A673 (cell line): ENCODE measurements around the gene SNAP47. TPM values are rescaled to one million over a fixed set of nuclear protein-coding genes. Genes with fewer than 3 reads are reported as not detected.

Experiments used
- BruUV-seq: library from RNA; stranded (reverse); fragments of 400-500 nt; replicated peaks from 2 replicates; lab custom pipeline; 2021; lab: Mats Ljungman, UMichigan
- CTCF ChIA-PET: fragments of 300-600 bp; sonication (Branson Sonifier 250); formaldehyde crosslinking; loops from one replicate; lab custom pipeline; 2022; ENCODE audit warnings: antibody characterized with exemption; lab: Charles Lee
- POLR2A ChIA-PET: fragments of 300-600 bp; sonication (Branson Sonifier 250); formaldehyde crosslinking; loops from one replicate; lab custom pipeline; 2022; ENCODE audit warnings: antibody characterized with exemption; ENCODE audit not compliant: low non-redundant PET; lab: Charles Lee
- DNase-seq: peaks from one replicate; pipeline ENCODE4 v3.0.0-alpha.2; 2015; ENCODE audit warnings: low spot score
- H3K27ac ChIP-seq: fragments of 200-600 bp; sonication (generic); 2 replicates; pipeline ENCODE4 v1.5.1; 2016; ENCODE audit warnings: mixed run types, low read depth, mild to moderate bottlenecking, mixed read lengths, antibody characterized with exemption, low read length; ENCODE audit not compliant: poor library complexity, severe bottlenecking
- H3K27me3 ChIP-seq: fragments of 200-600 bp; sonication (generic); replicated peaks from 2 replicates; pipeline ENCODE4 v1.6.1; 2017; ENCODE audit warnings: mixed run types, low read depth, mild to moderate bottlenecking, mixed read lengths, antibody characterized with exemption, low read length; ENCODE audit not compliant: insufficient read depth, poor library complexity
- H3K36me3 ChIP-seq: fragments of 200-600 bp; sonication (generic); 2 replicates; pipeline ENCODE4 v1.6.1; 2016; ENCODE audit warnings: mixed run types, mild to moderate bottlenecking, mixed read lengths, antibody characterized with exemption, low read length; ENCODE audit not compliant: insufficient read depth, poor library complexity, severe bottlenecking
- H3K4me1 ChIP-seq: fragments of 200-600 bp; sonication (generic); 2 replicates; pipeline ENCODE4 v1.6.1; 2017; ENCODE audit warnings: mixed run types, mild to moderate bottlenecking, mixed read lengths, antibody characterized with exemption, low read length; ENCODE audit not compliant: insufficient read depth, poor library complexity, severe bottlenecking
- H3K4me3 ChIP-seq: fragments of 200-600 bp; sonication (generic); 2 replicates; pipeline ENCODE4 v1.5.1; 2016; ENCODE audit warnings: low read depth, mixed run types, mild to moderate bottlenecking, mixed read lengths, low read length; ENCODE audit not compliant: poor library complexity, severe bottlenecking
- H3K9me3 ChIP-seq: fragments of 200-600 bp; sonication (generic); 2 replicates; pipeline ENCODE4 v1.6.1; 2016; ENCODE audit warnings: mixed run types, low read depth, mild to moderate bottlenecking, mixed read lengths, antibody characterized with exemption, low read length; ENCODE audit not compliant: poor library complexity, severe bottlenecking
- EZH2 ChIP-seq: fragments of 200-600 bp; sonication (generic); IDR thresholded peaks from 2 replicates; pipeline ENCODE4 v1.6.1; 2017; ENCODE audit warnings: borderline replicate concordance, low read depth, mild to moderate bottlenecking, mixed read lengths, antibody characterized with exemption, low read length; ENCODE audit not compliant: poor library complexity, severe bottlenecking
- intact Hi-C: fragments of 100-400 bp; cut with micrococcal nuclease; formaldehyde crosslinking; loops from one replicate; pipeline ENCODE4 v1.10.0; 2022; ENCODE audit not compliant: unreplicated experiment
- total RNA-seq: library from RNA; stranded (reverse); gene quantifications from 2 replicates; pipeline ENCODE4 v1.2.3, GENCODE V29; 2021
- TF ChIP-seq, protein P1 (sequence below): fragments of 300-800, 200-600 bp; sonication (generic); conservative IDR thresholded peaks from 2 replicates; pipeline ENCODE4 v1.5.1; 2017; ENCODE audit warnings: low read depth, mild to moderate bottlenecking, antibody characterized with exemption, low read length, moderate library complexity, mixed read lengths

The SNAP47 gene
- total RNA-seq, 1 experiment from 2014 or later: 36.4 TPM

DNA sequence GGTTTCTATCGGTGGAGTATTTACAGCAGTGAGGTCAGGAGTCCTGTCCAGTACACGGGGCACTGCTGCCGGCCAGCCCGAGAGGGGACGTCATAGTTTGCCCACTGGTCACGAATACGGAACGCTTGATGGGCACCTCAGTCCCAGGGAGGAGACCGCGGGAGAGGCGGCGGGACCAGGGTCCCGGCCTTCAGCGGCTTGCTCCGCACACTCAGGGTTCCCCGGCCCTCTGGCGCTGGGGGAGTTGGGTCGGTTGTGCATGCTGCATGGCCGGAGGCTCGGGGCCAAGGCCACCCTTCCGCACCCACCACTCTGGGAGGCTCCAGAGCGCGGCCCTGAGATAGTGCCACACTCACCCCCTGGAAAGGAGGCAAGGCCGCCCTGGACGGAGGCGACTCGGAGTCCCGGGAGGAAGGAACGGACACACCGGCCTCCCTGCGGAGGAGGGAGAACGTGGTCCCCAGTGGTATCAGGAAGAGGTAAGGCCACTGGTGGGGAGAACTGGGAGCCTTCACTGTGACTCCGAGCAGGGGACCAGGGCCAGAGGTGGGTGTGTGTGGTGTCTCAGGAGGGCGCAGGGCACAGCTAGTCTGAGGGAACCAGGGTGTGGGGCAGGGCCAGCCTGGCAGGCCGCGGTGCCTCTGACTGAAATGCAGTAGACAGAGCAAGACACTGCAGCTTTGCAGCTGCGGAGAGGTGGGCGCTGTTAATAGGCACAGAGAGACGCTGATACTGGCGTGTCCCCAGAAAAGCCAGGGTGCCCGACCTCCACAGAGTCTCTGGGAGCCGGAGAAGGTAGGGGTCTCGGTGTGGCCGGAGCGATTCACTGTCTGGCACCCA is 51.7 kb downstream of the SNAP47 start:
- H3K27me3 ChIP-seq: no peaks in the 10 kb centered on the region
- no peak overlapping the region for H3K27ac ChIP-seq
- no peaks in the 10 kb centered on the region for H3K36me3 ChIP-seq
- intact Hi-C loops: no loop called here
- BruUV-seq: no TSS peak
- POLR2A ChIA-PET: no interaction called here
- H3K4me3 ChIP-seq: peak overlapping the region; percentile 56
- TF ChIP-seq, protein P1, sequence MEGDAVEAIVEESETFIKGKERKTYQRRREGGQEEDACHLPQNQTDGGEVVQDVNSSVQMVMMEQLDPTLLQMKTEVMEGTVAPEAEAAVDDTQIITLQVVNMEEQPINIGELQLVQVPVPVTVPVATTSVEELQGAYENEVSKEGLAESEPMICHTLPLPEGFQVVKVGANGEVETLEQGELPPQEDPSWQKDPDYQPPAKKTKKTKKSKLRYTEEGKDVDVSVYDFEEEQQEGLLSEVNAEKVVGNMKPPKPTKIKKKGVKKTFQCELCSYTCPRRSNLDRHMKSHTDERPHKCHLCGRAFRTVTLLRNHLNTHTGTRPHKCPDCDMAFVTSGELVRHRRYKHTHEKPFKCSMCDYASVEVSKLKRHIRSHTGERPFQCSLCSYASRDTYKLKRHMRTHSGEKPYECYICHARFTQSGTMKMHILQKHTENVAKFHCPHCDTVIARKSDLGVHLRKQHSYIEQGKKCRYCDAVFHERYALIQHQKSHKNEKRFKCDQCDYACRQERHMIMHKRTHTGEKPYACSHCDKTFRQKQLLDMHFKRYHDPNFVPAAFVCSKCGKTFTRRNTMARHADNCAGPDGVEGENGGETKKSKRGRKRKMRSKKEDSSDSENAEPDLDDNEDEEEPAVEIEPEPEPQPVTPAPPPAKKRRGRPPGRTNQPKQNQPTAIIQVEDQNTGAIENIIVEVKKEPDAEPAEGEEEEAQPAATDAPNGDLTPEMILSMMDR: no peak
- no peak for TF ChIP-seq EZH2
- H3K4me1 ChIP-seq: peaks cover 11% of the 10 kb centered on the region
- no peak for DNase-seq
- H3K9me3 ChIP-seq: no peaks in the 10 kb centered on the region
- CTCF ChIA-PET: no interaction called here

DNA sequence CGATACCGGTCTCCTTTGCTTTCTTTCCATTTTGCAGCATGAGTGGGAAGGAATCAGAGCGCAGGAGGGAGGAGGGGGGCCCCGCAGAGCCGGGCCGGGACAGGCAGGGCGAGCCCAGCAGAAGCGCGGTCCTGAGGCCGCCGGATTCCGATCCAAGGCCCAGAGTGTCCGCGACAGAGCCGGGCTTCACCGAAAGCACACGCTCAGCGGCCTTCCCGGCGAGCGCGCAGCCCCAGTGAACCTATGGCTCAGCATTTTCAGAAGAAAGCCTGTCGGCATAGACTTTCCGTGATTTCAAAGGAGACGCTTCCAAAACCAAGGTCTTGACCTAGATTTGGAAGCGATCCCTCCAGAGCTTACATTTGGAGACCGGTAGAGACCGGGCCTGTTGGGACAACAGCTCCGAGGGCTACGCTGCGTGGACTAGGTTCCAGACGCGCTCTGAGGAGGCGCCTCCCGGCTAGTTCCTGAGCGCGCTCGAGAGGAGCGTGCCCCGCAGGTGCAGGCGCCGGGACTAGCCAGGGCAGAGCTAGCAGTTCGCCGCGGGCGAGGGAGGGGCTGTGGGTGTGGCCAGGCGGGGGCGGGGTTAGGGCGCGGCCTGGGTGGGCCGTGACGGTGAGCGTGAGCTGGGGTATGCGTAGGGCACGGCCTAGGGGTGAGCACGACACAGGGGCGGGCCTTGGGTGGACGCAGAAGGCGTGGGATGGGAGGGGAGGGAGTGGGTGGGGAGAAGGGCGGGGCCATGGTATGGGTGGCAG is 52.5 kb downstream of the SNAP47 start:
- Histone ChIP-seq H3K27me3 (no peaks in the 10 kb centered on the region), H3K9me3 (no peaks in the 10 kb centered on the region), H3K4me3 (peak overlapping the region; percentile 56), H3K4me1 (peaks cover 11% of the 10 kb centered on the region), H3K36me3 (no peaks in the 10 kb centered on the region), H3K27ac (no peak overlapping the region)
- intact Hi-C loops: no loop called here
- peak; percentile 94 for DNase-seq
- CTCF ChIA-PET: interaction anchor here (0.6 kb wide), 1 partner anchor 158 kb away, joined by 14 read pairs; no protein-coding TSS in a partner anchor
- TF ChIP-seq, protein P1: no peak
- TF ChIP-seq EZH2: no peak
- POLR2A ChIA-PET: no interaction called here
- no TSS peak for BruUV-seq

DNA sequence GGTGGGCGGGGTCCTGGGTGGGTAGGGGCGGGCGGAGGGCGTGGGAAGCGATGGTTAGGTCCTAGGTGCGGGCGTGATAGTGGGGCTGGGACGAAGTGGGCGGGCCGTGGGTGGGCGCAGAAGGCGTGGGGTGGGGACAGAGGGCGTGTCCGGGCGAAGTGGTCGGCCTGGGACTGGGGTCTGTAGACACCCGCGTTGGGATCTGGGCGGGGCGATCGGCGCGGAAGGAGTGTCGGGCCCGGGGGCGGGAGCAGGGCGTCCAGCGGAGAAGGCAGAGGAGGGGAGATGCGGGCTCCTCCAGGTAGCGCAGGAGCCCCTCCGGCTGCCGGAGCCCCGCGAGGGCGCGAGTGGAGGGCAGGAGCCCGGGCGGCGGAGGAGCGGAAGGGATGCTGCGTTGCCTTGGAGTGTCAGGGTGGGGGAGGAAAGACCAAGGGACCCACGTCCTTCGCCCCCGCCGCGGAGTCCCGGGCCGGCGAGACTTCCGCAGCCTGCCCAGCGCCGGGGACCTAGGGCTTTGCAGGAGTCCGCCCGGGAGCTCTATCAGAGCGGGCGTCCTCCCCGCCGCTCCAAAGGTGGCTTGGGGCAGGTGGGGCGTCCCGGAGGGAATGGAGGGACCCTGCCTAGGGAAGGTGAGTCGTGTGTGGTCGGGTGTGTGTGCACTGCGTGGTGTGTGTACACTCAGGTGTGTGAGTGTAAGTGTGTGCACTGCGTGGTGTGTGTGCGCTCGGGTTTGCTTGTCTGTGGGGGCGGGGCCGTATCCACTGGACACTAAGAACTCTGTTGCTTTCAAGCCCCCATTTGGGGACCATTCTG is 53.2 kb downstream of the SNAP47 start:
- TF ChIP-seq EZH2: no peak
- TF ChIP-seq, protein P1: no peak
- no peak overlapping the region for H3K27ac ChIP-seq
- H3K4me3 ChIP-seq: peak overlapping the region; percentile 56
- ChIA-PET CTCF (no interaction called here), POLR2A (no interaction called here)
- intact Hi-C loops: no loop called here
- DNase-seq: peak; percentile 80
- H3K9me3 ChIP-seq: no peaks in the 10 kb centered on the region
- H3K27me3 ChIP-seq: no peaks in the 10 kb centered on the region
- H3K4me1 ChIP-seq: peaks cover 16% of the 10 kb centered on the region
- BruUV-seq: no TSS peak
- no peaks in the 10 kb centered on the region for H3K36me3 ChIP-seq
